HEK293 (cell line): ENCODE measurements around the gene RAF1.

Experiments used
- CTCF ChIP-seq: fragments of 450-650 bp; formaldehyde crosslinking; IDR thresholded peaks from 2 replicates; pipeline ENCODE4 v1.5.1; 2016; ENCODE audit warnings: missing biosample characterization, missing genetic modification characterization
- ELK4 ChIP-seq: IDR thresholded peaks from 2 replicates; pipeline ENCODE4 v1.6.1; 2011; ENCODE audit warnings: mild to moderate bottlenecking, low read depth, low read length, borderline replicate concordance
- ZBTB8A ChIP-seq: fragments of 450-650 bp; formaldehyde crosslinking; IDR thresholded peaks from 2 replicates; pipeline ENCODE4 v1.5.1; 2016; ENCODE audit warnings: missing biosample characterization, missing genetic modification characterization
- ZNF555 ChIP-seq: fragments of 450-650 bp; formaldehyde crosslinking; conservative IDR thresholded peaks from 2 replicates; pipeline ENCODE4 v1.5.1; 2017; ENCODE audit warnings: missing biosample characterization, mild to moderate bottlenecking, missing genetic modification characterization, inconsistent platforms

- no peak for TF ChIP-seq ELK4
- no peak for TF ChIP-seq CTCF (tag by site-specific recombination)
- TF ChIP-seq ZBTB8A (tag by site-specific recombination) = no peak
- TF ChIP-seq ZNF555 = no peak
Measured at GRCh38 chr3:12700800-12701199, 36.9 kb upstream of the RAF1 start.
